HG02763 (cell line): ENCODE results near the gene GSC2.
A peak's percentile ranks its signal among the peaks of the same experiment; 100 is the strongest.

Experiments
- ATAC-seq: cut with Tn5 transposase; IDR thresholded peaks from one replicate; pipeline ENCODE4 v1.9.1; 2021; ENCODE audit warnings: mild to moderate bottlenecking, moderate library complexity; ENCODE audit not compliant: unreplicated experiment

The GSC2 gene

DNA sequence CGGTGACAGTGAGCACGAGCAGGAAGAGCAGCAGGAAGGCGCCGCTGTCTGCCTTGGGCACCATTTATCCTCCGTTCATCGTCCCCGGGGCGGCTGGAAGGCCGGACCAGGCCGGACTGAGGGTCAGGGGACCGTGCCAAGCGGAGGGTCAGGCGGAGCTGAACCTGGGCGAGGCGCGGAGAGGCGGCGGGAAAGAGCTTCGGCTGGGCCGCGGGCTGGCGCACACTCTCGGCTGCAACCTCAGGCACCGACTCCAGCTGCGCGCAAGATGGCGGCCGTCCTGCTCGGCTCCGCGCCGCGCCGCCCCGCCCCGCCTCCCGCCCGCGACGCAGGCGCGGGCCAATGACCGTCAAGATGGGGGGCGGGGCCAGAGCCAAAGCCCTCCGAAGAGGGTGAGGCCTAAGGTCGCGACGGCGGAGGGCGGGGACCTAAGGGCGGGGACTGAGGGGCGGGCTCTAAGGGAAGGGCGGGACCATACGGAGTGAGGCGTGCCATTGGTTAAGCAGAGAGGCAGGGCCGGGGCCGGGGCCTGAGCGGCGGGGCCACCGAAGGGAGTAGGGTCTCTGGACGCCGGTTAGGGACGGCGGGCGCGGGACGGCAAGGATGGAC lies 27.8 kb downstream of the GSC2 start, which contains the start of gene DGCR2:
Gene DGCR2, minus strand, starts transcription at position 270 of the 609 bp plus-strand sequence. Its CDS starts 206 bp downstream, at position 64.
- peak; percentile 80 for ATAC-seq

DNA sequence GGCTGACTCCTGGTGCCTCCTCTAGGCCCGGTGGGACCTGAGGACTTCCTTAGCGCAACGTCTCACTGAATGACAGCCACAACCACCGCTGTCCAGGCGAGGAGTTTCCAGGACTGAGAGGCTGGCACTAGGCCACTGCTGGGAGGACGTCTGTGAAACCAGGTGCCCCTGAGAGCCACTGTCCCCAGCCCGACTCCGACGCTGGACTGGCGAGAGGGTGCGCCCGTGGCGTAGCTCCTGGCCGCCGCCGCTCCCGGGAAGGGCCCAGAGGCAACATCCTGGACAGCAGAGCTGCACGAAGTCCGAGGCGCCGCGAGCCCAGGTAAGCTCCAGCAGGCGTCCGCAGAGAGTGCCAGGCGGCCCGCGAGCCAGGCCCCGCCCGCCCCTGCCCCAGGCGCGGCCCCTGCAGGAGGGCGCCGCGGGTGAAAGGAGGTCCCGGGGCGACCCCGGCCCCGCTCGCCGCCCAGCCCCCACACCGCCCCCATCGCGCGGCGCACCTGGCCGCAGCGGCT lies 28.4 kb downstream of the GSC2 start:
- ATAC-seq, result peak; percentile 11

DNA sequence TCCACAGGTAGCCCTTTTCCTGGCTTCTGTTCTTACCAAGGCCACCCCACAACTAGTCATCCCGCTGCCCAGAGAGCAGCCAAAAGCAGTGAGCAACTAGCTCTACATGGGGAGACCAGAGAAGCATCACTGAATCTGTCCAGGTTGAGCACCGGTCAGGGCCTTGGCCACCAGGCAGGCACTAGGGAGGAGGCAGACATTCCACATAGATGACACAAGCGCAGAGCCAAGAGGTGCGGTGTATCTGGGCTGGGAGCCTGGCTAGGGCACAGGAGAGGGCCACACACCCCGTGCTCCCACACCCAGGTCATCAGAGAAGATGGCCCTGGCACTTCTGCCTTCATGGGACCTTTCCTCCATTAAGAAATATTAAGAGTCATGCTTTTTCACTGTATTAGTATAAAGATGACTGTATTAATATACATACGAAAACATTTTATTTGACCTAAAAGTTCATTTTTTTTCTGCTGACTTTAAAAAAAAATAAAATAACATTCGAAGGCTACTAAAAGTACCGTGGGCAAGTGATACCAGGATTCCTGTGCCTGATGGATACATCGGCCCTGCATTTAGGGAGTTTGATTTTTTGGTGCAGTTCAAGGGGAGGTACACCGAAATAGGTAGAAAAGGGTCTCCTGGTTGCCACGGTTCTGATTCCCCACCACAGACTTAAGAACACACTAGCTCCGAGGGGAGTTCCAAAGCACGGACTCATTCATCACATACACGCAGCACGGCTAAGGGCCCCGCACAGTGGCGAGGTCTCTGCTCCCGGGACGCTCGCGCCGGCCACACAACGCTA lies 29.1 kb downstream of the GSC2 start:
- no peak for ATAC-seq

- no peak for ATAC-seq
These were observed 30.1 kb downstream of the GSC2 start for GRCh38 chr22:19119949-19120348.

DNA sequence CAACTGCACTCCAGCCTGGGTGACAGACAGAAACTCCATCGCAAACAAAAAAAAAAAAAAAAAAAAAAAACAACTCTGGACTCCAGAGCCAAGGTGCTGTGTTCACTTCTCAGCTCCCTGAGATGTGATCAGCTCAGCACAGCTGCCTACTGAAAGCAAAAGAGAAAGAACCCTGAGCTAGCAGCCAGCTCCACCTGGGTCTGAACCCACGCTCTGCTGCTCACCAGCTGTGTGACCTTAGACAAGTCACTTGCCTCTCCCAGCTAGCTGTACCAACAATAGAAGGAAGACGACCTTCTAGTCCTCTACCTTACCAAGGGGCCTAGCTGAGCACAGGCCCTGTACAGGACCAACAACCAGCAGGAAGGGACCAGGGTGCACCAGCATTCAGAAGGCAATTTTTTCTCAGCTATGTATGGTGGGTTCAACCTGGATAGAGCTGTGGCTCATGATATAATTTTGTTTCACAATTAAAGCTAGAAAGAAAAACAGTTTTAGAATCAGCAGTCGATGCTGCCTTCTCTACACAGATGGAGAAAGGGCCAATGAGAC lies 31.7 kb downstream of the GSC2 start:
- ATAC-seq, result peak; percentile 35

DNA sequence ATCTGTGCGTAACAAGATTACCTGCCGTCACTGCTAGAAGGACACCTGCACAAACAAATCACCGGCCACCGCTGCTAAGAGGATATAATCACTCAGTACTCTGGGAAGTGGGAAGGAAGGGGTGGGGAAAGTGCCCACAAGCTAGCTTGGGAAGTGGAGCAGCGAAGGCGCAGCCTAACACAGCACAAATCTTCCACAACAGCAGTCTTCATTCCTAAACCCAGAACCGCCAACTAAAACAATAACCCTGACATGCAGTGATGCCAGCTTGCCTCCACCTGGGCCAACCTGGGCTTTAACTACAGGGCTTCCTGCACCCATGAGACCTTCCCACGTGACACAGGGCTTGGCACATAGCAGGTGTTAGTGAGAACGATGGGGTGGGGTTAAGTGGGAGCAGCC lies 33.0 kb downstream of the GSC2 start:
- no peak for ATAC-seq

DNA sequence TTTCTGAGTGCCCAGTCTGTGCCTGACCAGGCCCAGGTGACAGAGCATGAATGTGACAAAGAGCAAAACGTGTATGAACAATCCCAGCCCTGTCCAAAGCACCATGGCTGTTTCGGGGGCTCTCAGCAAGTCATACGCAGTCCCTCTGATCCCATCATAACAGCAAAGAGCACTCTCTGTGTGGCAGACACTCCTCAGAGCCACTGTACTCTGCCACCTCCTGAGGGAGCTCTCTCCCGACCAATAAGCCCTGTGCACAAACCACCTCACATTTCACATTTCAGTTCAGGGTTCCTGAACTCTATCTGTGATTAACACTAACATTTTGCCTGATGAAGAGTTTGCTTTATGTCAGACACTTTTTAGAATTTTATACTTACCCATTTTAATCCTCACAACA lies 34.5 kb downstream of the GSC2 start:
- no peak for ATAC-seq

DNA sequence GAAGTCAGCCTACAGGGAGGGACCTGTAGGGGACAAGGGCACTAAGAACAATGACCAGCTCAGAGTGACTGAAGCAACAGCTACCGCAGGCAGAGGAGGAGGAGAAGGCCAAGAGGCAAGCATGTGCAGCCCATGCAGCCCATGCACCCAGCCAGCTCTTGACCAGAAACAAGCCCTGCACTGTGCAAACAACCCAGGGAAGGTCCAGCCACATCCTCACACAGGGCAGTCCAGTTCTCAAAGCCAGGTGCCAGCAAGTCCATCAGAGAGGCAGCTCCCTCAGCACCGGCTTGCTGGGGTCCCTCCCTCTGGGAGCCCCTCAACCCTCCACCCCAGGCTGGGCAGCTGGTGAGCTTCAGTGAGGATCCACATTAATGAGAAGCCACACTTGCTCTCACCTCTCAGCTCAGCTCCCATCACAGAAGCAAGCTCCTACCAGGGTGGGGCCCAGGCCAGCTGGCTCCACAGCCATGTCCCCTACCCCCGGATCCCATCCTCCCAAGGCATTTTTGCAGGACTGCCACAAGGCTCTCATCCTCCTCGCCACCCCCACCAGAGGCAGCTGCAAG lies 35.0 kb downstream of the GSC2 start:
- no peak for ATAC-seq

DNA sequence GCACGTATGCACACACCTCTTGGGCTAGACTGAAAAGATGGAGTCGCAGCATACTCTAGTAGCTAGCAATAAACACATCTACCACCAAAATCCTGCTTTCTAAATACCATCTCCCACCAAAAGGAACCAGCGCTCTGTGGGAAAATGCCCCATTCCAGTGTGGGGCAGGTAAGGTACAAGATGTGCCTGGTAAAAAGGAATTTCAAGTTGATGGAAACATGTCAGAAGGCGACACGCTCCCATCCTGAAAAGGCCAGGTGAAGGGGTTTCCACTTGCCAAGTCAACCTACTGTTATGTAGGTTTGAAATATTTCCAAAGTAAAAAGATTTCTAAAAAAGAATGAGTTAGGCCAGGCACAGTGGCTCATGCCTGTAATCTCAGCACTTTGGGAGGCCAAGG lies 36.7 kb downstream of the GSC2 start:
- ATAC-seq, result no peak

- no peak for ATAC-seq
These were observed 38.5 kb downstream of the GSC2 start for GRCh38 chr22:19111584-19111983.

DNA sequence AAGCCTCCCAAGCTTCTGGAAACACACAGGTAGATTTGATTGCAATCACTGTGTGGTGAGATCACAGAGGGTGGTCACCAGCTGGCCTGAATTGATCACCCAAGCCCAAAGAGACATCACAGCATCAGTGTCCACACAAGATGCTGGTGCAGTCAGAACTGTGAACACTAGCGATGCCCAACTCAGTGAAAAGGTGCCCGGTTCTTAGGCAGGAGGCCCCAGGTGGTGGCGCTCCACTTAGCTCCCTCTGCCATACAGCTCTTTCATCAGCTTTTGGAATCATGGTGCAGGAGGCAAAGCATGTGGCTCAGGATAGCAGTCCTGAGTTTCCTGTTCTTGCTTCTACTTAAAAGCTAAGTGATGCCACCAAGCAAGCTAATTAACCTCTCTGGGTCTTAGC lies 39.0 kb downstream of the GSC2 start:
- ATAC-seq, result no peak

- ATAC-seq, result no peak
These were observed 39.4 kb downstream of the GSC2 start for GRCh38 chr22:19110646-19111045.

DNA sequence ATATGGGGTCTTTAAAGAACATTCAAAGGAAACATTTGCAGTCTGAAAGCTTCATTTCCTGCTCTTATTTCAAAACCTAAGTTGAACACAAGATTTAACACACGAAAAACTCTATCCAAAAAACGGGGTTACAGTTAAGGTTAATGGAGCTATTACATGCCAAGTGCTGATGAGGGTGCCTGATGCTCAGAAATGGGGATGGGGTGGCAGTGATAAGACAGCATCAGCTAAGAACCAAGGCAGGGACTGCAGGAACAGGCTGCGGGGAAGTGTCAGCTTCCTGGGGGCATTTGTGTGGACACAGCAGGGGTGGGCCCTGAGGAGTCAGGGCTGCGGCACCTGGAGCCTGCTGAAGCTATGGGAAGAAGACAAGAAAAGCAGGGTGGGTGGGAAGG lies 40.0 kb downstream of the GSC2 start:
- no peak for ATAC-seq

GRCh38 chr22:19109198-19110063 lies 40.7 kb downstream of the GSC2 start:
- ATAC-seq, result peak; percentile 66

DNA sequence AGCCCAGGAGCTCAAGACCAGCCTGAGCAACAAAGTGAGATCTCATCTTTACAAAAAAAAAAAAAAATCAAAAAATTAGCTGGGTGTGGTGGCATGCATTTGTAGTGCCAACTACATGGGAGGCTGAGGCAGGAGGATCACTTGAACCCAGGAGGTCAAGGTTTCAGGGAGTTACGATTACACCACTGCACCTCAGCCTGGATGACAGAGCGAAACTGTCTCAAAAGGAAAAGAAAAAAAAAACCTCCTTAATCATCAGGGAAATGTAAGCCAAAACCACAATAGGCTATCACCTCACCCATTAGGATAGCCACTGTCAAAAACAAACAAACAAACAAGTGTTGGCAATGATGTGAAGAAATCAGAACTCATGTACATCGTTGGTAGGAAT lies 41.3 kb downstream of the GSC2 start:
- ATAC-seq, result no peak

DNA sequence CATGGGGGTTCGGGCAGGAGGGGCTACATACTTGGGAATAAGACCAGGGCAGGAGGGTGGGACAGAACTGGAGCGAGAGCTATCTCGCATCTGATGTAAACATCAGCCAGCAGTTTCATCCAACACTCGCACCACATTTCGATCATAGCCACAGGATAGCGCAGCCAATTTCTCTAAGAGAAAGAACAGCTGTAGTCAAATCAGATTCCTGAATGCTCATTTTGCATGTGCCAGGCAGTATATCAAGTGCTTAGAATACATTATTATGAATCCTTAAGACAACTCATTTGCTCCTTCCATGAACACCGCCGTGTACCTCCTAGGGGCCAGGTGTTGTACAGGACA lies 42.4 kb downstream of the GSC2 start:
- ATAC-seq, result no peak

DNA sequence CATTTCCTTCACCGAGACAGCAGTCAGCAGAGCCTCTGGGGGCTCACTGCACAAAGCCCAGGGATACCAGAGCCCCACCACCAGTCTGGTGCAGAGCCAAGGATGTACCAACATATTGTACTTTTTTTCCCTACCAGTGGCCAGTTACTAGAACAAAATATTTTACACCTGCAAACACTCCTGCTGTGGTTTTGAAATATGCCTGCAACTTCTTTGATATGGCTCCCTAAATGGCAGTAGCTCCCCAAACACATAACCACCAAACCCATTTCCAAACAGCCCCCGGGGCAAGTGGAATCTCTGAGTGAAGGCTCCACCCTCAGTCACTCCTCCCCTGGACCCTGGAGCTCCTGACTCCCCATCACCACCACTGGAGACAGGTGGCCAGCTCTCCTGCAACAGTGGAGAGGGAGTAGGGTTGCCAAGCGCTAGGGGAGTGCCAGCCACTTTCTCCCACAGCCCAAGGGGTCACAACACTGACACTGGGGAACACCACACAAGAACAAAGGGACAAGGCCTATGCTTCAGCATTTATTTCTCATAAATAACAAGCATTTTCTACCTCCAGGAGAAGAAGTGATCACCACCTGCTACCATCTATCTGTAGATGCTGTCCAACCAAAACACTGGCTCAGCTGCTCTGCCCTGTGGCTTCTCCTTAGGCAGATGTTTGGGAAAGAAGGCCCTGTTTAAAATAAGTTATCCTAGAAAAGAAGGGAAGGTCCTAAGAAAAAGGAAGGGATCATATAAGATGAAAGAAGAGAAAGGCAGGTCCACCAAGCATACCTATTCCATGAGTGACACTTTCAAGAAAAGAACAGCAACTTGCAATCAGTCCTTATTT lies 43.0 kb downstream of the GSC2 start:
- no peak for ATAC-seq

DNA sequence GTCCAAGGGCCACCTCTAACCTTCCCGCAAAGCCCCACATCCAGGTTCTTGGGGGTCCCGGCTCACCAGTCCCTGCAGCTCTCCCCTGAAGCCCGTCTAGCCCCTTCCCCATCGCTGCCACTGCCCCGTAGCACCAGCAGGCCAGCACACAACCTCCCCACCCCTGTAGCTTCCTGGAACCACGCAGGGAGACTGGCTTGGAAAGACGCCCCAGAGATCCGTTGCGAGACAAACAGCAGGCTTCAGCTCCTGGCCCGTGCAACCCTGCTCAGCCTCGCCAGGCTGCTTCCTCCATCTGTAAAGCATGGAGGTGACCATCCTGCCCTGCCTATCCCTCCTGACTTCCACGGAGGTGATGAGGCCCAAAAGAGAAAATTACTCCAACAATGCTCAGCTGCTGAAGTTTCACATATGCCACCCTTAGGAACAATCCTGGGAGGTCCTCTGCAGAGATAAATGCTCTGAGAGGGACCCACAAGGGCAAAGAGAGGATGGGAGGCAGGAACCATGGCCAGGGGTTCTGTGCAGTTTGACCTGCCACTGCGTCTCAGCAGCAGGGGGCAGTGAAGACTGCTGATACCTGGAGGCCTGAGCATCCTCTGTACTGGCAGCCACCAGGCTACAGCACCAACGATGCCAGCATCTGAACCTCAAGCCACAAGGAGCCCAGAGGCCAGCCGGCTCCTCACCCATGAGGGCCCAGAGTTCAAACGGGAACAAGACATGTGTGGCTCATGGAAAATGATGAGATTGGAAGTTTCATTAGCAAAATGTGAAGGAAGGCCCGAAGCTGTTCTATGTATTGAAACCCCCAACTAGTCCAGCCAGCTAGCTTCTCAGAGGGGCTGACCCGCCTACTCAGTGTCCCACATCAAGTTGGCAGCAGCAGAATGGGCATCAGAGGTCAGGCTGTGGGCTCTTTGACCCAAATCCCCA lies 44.0 kb downstream of the GSC2 start:
- ATAC-seq, result no peak

- no peak for ATAC-seq
These were observed 44.6 kb downstream of the GSC2 start for GRCh38 chr22:19105456-19105855.
